ENCODE measurements around the gene ACTN3.

ACTN3 gene

DNA sequence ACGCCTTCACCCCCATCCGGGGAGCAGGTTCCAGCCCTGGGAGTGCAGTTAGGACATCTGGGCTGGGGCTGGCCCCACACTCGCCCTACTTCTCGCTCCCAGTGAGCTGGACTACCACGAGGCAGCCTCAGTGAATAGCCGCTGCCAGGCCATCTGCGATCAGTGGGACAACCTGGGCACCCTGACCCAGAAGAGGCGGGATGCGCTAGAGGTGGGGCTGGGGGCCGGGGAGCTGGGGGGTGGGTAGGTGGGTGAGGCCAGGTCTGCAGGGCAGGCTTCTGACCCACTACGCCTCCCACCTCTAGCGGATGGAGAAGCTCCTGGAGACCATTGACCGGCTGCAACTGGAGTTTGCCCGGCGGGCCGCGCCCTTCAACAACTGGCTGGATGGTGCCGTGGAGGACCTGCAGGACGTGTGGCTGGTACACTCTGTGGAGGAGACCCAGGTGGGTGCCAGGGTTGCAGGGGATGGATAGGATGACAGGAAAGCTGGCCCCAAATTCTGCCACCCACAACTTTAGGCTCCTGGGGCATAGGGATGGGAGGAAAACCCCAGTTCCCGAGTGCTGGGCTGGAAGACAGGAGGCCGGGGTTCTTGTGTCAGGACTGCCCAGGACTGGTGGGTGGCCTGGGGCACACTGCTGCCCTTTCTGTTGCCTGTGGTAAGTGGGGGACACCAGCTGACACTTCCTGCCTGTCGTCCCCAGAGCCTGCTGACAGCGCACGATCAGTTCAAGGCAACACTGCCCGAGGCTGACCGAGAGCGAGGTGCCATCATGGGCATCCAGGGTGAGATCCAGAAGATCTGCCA lies 13.4 kb downstream of the ACTN3 start:
- H3K9me3 ChIP-seq (ENCODE audit: control insufficient read depth, insufficient read depth, low read length), result no peaks in the 10 kb centered on the region
- no peaks in the 10 kb centered on the region for H3K27me3 ChIP-seq (ENCODE audit: control insufficient read depth, insufficient read depth, low read length)
- peaks cover 52% of the 10 kb centered on the region for H3K36me3 ChIP-seq (ENCODE audit: control insufficient read depth, insufficient read depth, low read length)
- no peaks in the 10 kb centered on the region for H3K4me1 ChIP-seq (ENCODE audit: control insufficient read depth, insufficient read depth, low read length)
- H3K4me3 ChIP-seq (ENCODE audit: low read depth, low read length), result no peak overlapping the region
- no peak overlapping the region for H3K9ac ChIP-seq (ENCODE audit: low read depth, low read length)

DNA sequence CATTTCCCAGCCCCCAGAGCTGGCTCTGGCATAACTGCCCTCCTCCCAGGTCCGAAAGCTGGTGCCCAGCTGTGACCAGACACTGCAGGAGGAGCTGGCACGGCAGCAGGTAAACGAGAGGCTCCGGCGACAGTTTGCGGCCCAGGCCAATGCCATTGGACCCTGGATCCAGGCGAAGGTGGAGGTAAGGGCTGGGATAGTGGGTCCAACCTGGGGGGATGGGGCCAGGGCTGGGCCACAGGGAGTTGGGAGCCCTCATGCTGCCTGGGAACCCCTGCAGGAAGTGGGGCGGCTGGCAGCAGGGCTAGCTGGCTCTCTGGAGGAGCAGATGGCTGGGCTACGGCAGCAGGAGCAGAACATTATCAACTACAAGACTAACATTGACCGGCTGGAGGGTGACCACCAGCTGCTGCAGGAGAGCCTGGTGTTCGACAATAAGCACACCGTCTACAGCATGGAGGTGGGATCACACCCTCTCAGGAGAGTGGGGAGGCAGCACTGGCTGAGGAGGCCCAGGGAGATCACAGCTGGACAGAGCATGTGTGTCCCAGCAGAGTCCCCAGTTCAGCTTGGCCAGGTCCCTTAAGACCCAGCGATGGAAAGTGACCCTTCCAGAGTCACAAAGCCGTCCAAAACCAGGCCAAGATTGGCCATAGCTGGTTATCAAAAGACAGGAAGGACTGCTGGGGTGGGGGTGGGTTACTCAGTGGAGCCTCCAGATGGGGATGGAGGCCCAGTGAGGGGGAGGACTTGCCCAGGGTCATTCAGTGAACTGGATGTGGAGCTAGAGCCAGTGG lies 14.7 kb downstream of the ACTN3 start:
- peaks cover 44% of the 10 kb centered on the region for H3K36me3 ChIP-seq (ENCODE audit: control insufficient read depth, insufficient read depth, low read length)

DNA sequence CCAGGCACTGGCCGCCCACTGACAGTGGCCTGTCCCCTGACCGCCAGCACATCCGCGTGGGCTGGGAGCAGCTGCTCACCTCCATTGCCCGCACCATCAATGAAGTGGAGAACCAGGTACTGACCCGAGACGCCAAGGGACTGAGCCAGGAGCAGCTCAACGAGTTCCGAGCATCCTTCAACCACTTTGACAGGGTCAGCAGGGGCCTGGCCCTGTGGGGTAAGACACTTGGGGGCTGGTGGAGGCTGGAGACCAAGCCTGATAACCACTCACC lies 15.2 kb downstream of the ACTN3 start:
- no peak overlapping the region for H3K4me3 ChIP-seq (ENCODE audit: low read depth, low read length)
- no peaks in the 10 kb centered on the region for H3K4me1 ChIP-seq (ENCODE audit: control insufficient read depth, insufficient read depth, low read length)
- peaks cover 44% of the 10 kb centered on the region for H3K36me3 ChIP-seq (ENCODE audit: control insufficient read depth, insufficient read depth, low read length)
- H3K9me3 ChIP-seq (ENCODE audit: control insufficient read depth, insufficient read depth, low read length), result no peaks in the 10 kb centered on the region
- no peaks in the 10 kb centered on the region for H3K27me3 ChIP-seq (ENCODE audit: control insufficient read depth, insufficient read depth, low read length)
- H3K9ac ChIP-seq (ENCODE audit: low read depth, low read length), result no peak overlapping the region

More for the DNA sequence above, 14.7 kb downstream of the ACTN3 start:
- Histone ChIP-seq H3K27me3 (ENCODE audit: control insufficient read depth, insufficient read depth, low read length) (no peaks in the 10 kb centered on the region), H3K9me3 (ENCODE audit: control insufficient read depth, insufficient read depth, low read length) (no peaks in the 10 kb centered on the region), H3K4me3 (ENCODE audit: low read depth, low read length) (no peak overlapping the region), H3K4me1 (ENCODE audit: control insufficient read depth, insufficient read depth, low read length) (no peaks in the 10 kb centered on the region), H3K9ac (ENCODE audit: low read depth, low read length) (no peak overlapping the region)

DNA sequence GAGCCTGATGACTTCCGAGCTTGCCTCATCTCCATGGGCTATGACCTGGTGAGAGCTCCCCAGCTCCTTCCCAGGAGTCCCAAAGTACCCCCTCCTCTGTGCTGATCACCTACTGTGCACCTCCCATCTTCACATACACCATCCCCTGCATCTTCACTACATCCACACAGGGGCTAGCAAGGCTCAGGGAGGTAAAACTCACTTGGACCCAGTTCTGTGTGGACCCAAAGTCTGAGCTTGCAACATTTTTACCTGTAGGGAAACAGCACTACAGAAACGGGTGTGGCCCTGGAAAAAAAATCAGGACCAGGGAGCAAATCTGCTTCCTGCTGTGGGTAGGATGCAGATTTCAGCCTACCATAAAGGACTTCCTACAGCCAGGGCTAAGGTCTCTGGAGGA lies 15.6 kb downstream of the ACTN3 start:
- no peak overlapping the region for H3K4me3 ChIP-seq (ENCODE audit: low read depth, low read length)
- no peaks in the 10 kb centered on the region for H3K9me3 ChIP-seq (ENCODE audit: control insufficient read depth, insufficient read depth, low read length)
- H3K4me1 ChIP-seq (ENCODE audit: control insufficient read depth, insufficient read depth, low read length), result no peaks in the 10 kb centered on the region
- H3K36me3 ChIP-seq (ENCODE audit: control insufficient read depth, insufficient read depth, low read length), result peaks cover 41% of the 10 kb centered on the region
- no peak overlapping the region for H3K9ac ChIP-seq (ENCODE audit: low read depth, low read length)
- H3K27me3 ChIP-seq (ENCODE audit: control insufficient read depth, insufficient read depth, low read length), result no peaks in the 10 kb centered on the region

DNA sequence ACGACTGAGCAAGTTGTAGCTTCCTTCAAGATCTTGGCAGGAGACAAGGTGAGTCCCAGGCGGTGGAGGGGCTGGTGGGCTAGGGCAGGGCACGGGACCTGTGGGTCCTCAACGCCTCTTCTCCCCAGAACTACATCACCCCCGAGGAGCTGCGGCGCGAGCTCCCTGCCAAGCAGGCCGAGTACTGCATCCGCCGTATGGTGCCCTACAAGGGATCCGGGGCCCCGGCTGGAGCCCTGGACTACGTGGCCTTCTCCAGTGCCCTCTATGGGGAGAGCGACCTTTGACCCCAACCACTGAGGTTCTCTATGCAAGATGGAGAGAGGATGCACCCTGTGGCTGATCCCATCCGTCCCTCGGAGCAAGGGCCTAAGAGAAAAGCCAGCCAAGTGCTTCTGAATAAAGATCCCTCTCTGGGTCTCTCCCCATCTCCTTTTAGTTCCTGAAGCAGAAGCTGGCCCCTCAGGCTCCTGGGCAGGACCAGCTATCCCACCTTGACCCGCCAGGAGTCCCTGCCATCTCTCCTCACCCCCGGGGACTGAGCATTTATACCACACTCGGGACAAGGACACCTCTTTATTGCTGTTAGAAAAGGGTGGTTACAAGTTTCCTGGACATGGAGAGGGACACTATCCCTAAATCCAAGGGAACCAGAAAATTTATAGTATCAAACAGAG lies 16.3 kb downstream of the ACTN3 start:
- no peaks in the 10 kb centered on the region for H3K4me1 ChIP-seq (ENCODE audit: control insufficient read depth, insufficient read depth, low read length)
- no peak overlapping the region for H3K9ac ChIP-seq (ENCODE audit: low read depth, low read length)
- H3K36me3 ChIP-seq (ENCODE audit: control insufficient read depth, insufficient read depth, low read length), result peaks cover 34% of the 10 kb centered on the region
- H3K4me3 ChIP-seq (ENCODE audit: low read depth, low read length), result no peak overlapping the region
- H3K27me3 ChIP-seq (ENCODE audit: control insufficient read depth, insufficient read depth, low read length), result no peaks in the 10 kb centered on the region
- no peaks in the 10 kb centered on the region for H3K9me3 ChIP-seq (ENCODE audit: control insufficient read depth, insufficient read depth, low read length)

DNA sequence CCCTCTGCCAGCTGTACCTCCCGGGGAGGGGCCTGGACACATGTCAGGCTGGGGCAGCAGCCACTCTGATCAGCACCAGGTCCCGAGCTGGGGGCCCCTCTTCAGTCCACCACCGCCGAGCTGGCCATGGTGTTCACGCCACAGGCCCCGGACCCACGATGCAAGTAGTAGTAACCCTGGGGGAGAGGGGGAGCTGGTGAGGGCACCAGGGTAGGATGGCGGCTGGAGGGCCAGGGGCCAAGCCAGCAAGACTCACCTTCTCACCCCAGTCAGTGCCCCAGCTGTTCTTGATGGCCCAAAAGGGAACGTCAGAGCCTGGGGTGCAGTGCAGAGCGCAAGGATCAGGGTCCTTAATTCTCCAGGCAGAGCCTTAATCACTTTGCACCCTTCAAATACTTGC lies 17.1 kb downstream of the ACTN3 start:
- no peaks in the 10 kb centered on the region for H3K4me1 ChIP-seq (ENCODE audit: control insufficient read depth, insufficient read depth, low read length)
- H3K9ac ChIP-seq (ENCODE audit: low read depth, low read length), result no peak overlapping the region
- no peaks in the 10 kb centered on the region for H3K27me3 ChIP-seq (ENCODE audit: control insufficient read depth, insufficient read depth, low read length)
- peaks cover 34% of the 10 kb centered on the region for H3K36me3 ChIP-seq (ENCODE audit: control insufficient read depth, insufficient read depth, low read length)
- no peaks in the 10 kb centered on the region for H3K9me3 ChIP-seq (ENCODE audit: control insufficient read depth, insufficient read depth, low read length)
- H3K4me3 ChIP-seq (ENCODE audit: low read depth, low read length), result no peak overlapping the region

DNA sequence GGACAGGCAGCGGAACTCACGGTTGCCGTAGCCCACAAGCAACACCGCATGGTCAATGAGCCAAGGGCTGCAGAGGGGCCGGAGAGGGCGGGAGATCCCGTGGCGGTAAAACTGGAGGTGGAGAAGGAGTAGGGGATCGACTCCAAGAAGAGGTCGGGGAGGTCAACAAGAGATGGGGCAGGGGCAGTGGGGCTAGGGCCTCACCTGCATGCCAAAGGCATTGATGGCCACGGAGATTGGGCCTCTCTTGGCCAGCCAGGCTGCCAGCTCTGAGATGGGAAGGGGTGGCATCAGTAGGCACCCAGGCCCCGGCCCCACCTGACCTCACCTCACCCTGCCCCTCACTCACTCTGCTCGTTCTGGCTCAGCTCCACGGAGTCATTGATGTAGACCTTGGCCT lies 17.8 kb downstream of the ACTN3 start:
- Histone ChIP-seq H3K4me1 (ENCODE audit: control insufficient read depth, insufficient read depth, low read length) (no peaks in the 10 kb centered on the region), H3K9ac (ENCODE audit: low read depth, low read length) (no peak overlapping the region), H3K4me3 (ENCODE audit: low read depth, low read length) (no peak overlapping the region), H3K36me3 (ENCODE audit: control insufficient read depth, insufficient read depth, low read length) (peaks cover 34% of the 10 kb centered on the region), H3K9me3 (ENCODE audit: control insufficient read depth, insufficient read depth, low read length) (no peaks in the 10 kb centered on the region), H3K27me3 (ENCODE audit: control insufficient read depth, insufficient read depth, low read length) (no peaks in the 10 kb centered on the region)

DNA sequence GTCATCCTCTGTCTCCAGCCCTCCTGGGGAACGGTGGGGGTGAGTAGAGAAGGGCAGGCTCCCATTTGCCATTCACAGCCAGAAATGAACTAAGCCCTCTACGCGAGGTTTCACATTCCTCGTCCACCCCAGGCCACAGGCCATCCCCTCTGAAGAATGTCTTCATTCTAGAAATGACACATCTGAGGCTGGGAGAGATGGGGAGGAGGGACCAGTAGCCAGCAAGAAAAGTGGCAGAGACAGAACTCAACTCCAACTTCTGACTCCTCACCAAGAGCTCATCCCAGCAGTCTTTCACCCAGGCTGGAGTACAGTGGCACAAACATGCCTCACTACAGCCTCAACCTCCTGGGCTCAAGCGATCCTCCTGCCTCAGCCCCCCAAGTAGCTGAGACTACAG lies 18.3 kb downstream of the ACTN3 start:
- H3K9ac ChIP-seq (ENCODE audit: low read depth, low read length), result no peak overlapping the region
- peaks cover 33% of the 10 kb centered on the region for H3K36me3 ChIP-seq (ENCODE audit: control insufficient read depth, insufficient read depth, low read length)
- H3K27me3 ChIP-seq (ENCODE audit: control insufficient read depth, insufficient read depth, low read length), result no peaks in the 10 kb centered on the region
- no peaks in the 10 kb centered on the region for H3K9me3 ChIP-seq (ENCODE audit: control insufficient read depth, insufficient read depth, low read length)
- no peaks in the 10 kb centered on the region for H3K4me1 ChIP-seq (ENCODE audit: control insufficient read depth, insufficient read depth, low read length)
- H3K4me3 ChIP-seq (ENCODE audit: low read depth, low read length), result no peak overlapping the region

DNA sequence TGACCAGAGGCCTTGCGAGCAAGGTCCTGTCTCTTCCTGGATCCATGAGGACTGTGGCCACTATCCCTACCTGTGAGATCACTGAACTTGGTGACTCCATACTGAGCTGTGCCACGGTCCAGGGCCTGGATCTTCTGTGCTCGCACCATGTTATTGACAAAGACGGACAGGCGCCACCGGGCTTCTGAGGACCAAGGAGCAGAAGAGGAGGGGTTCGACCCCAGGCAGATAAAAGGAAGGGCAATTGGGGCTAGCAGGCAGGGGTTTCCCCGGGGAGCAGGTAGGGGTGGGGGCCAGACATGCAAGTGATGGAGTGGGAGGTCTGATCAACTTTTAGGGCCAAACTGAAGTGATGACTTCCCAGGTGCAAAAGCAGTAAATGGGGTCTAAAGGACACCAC lies 19.5 kb downstream of the ACTN3 start:
- Histone ChIP-seq H3K27me3 (ENCODE audit: control insufficient read depth, insufficient read depth, low read length) (no peaks in the 10 kb centered on the region), H3K9ac (ENCODE audit: low read depth, low read length) (no peak overlapping the region), H3K36me3 (ENCODE audit: control insufficient read depth, insufficient read depth, low read length) (peaks cover 25% of the 10 kb centered on the region), H3K4me1 (ENCODE audit: control insufficient read depth, insufficient read depth, low read length) (peaks cover 4% of the 10 kb centered on the region), H3K9me3 (ENCODE audit: control insufficient read depth, insufficient read depth, low read length) (no peaks in the 10 kb centered on the region), H3K4me3 (ENCODE audit: low read depth, low read length) (no peak overlapping the region)

DNA sequence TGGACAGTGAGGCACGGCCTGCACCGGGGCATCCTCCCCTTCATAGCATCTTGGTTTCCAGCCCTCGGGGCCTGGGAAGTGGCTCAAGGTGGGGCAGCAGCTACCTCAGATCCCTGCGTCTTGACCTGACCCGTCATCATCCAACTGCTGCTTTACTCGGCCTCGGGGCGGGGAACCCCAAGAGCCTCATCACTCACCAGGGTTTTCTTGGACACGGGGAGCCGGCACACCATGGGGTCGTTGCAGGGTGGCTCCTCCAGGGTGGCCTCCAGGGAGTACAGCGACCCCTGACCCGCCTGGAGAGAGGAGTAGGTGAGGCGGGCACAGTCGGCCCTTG lies 21.1 kb downstream of the ACTN3 start:
- H3K36me3 ChIP-seq (ENCODE audit: control insufficient read depth, insufficient read depth, low read length), result peaks cover 12% of the 10 kb centered on the region
- no peaks in the 10 kb centered on the region for H3K27me3 ChIP-seq (ENCODE audit: control insufficient read depth, insufficient read depth, low read length)
- H3K9me3 ChIP-seq (ENCODE audit: control insufficient read depth, insufficient read depth, low read length), result no peaks in the 10 kb centered on the region
- no peak overlapping the region for H3K4me3 ChIP-seq (ENCODE audit: low read depth, low read length)
- no peak overlapping the region for H3K9ac ChIP-seq (ENCODE audit: low read depth, low read length)
- H3K4me1 ChIP-seq (ENCODE audit: control insufficient read depth, insufficient read depth, low read length), result peaks cover 4% of the 10 kb centered on the region

DNA sequence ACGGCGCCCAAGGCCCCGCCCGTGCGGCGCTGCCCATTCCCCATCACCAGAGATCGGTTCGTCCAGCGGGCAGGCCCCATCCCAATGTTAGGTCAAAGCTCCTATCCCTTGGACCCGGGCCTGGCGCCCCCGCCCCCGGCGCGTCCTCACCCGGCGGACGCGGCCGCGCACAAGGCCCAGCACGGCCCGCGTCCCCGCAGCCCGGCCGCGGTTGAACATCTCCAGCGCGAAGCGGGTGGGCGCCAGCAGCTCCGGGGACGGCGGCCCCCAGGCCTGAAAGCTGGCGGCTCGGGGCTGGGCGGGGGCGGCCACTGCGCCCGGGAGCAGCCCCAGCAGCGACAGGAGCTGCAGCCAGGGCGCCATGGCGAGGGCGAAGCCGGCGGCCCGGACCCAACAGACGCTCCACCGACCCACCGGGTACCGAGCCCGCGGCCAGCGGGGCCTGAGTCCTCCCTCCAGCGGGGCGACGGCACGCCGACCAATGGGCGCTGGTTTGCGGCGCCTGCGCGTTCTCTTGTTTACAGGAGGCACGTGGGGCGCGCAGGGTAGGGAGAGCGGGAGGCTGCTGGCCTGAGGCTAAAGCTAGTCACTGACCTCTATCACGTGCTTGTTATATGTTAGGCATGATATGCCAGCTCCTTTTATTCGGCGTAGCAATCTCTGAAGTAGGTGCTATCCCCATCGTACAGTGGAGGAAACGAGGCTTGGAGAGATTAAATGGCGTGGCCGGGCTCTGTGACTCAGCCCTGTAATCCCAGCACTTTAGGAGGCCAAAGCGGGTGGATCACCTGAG lies 21.6 kb downstream of the ACTN3 start, which contains the start of gene CTSF:
TSS of gene CTSF (minus strand) at position 483 of the 793 bp plus-strand sequence. CDS start at position 363, 120 bp downstream.
- Histone ChIP-seq H3K9ac (ENCODE audit: low read depth, low read length) (no peak within 1 kb of the TSS), H3K4me3 (ENCODE audit: low read depth, low read length) (peak within 1 kb of the TSS; percentile 22), H3K9me3 (ENCODE audit: control insufficient read depth, insufficient read depth, low read length) (no peaks in the 10 kb centered on the region), H3K27me3 (ENCODE audit: control insufficient read depth, insufficient read depth, low read length) (no peaks in the 10 kb centered on the region), H3K36me3 (ENCODE audit: control insufficient read depth, insufficient read depth, low read length) (peaks cover 10% of the 10 kb centered on the region), H3K4me1 (ENCODE audit: control insufficient read depth, insufficient read depth, low read length) (peaks cover 4% of the 10 kb centered on the region)

Measured in iPS-15b (cell line).